Epithelial cell of proximal tubule (primary cell): Measurements from ENCODE around the gene RCSD1. TPM values are rescaled to one million over a fixed set of nuclear protein-coding genes. Genes with fewer than 3 reads are reported as not detected.

Source experiments
- DNase-seq: peaks from one replicate; pipeline ENCODE4 v3.0.0-alpha.2; 2011; ENCODE audit warnings: low read depth
- H3K4me3 ChIP-seq: 2 replicates; pipeline ENCODE4 v1.5.1; 2011; ENCODE audit warnings: low read depth, mild to moderate bottlenecking, low read length
- total RNA-seq: library from RNA; depleted of rRNA; stranded (reverse); fragments of >200 nt; gene quantifications from 2 replicates; pipeline ENCODE4 v1.2.3, GENCODE V29; 2015
- TF ChIP-seq, protein P1 (sequence below): conservative IDR thresholded peaks from 2 replicates; pipeline ENCODE4 v1.5.1; 2012; ENCODE audit warnings: low read depth, mild to moderate bottlenecking, low read length

The RCSD1 gene
- total RNA-seq, 1 donor from 2014 or later = not detected

DNA sequence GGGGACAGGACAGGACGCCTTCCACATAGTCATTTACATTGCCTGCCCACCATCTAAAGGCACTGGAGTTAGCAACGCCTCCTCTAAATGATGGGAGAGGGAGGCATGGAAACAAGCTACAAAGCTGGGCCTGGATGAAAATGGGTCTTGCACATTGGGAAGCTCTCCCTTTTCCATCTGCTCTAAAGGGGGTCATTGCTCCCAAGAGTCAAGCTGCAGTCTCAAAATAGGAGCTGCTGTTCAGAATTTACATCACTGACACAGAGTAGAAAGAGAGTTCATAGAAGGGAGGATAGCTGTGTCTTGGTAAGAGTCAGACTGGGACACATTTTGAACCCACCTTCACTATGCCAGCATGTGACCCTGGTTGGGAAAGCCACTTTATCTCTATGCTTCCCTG is 26.6 kb downstream of the RCSD1 start:
- no peak overlapping the region for H3K4me3 ChIP-seq
- TF ChIP-seq, protein P1, sequence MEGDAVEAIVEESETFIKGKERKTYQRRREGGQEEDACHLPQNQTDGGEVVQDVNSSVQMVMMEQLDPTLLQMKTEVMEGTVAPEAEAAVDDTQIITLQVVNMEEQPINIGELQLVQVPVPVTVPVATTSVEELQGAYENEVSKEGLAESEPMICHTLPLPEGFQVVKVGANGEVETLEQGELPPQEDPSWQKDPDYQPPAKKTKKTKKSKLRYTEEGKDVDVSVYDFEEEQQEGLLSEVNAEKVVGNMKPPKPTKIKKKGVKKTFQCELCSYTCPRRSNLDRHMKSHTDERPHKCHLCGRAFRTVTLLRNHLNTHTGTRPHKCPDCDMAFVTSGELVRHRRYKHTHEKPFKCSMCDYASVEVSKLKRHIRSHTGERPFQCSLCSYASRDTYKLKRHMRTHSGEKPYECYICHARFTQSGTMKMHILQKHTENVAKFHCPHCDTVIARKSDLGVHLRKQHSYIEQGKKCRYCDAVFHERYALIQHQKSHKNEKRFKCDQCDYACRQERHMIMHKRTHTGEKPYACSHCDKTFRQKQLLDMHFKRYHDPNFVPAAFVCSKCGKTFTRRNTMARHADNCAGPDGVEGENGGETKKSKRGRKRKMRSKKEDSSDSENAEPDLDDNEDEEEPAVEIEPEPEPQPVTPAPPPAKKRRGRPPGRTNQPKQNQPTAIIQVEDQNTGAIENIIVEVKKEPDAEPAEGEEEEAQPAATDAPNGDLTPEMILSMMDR = no peak
- no peak for DNase-seq

DNA sequence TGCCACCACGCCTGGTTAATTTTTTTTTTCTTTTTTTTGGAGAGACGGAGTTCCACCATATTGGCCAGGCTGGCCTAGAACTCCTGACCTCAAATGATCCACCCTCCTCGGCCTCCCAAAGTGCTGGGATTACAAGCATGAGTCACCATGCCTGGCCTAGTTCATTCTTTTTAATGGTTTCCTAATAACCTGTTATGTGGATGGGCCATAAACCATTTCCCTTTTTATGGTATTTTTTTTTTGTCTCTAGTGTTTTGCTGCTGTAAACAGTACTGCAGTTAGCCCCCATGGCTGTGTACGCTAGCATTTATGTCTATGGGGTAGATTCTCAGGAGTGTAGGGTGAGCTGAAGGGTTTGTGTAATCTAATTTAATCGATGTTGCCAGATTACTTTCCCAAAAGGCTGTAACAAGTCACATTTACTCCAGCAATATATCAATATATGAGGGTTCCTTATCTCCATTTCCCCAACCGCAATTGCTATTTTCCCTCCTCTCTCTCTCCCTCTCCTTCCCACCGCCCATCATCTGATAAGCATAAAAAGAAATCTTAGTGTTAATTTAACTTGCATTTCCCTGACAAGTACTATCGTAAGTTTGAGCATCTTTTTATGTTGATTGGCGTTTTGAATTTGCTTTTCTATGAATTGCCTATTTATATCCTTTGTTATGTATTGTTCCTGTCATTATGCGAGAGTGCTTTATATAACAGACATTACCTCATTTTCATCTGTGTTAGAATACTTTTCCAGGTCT is 28.7 kb downstream of the RCSD1 start:
- TF ChIP-seq, protein P1 = no peak
- H3K4me3 ChIP-seq = no peak overlapping the region
- no peak for DNase-seq

DNA sequence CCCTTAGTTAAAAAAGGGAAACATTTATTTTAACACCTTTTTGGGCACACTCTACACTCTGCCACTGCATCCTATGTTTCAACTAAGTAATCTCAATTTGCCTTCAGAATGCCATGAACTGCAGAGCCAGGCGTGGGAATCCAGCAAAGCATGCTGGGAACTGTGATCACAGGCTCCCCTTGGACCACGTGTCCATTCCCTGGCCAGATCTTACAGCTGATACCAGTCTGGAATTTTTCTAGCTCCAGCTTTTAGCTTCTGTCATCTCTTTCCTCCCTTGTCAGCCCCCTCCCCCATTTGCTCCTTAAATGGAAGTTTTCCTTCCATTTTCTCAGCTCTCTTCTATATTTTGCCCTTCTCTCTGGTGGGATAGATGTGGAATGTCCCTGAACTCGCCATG is 29.4 kb downstream of the RCSD1 start:
- DNase-seq = no peak
- no peak overlapping the region for H3K4me3 ChIP-seq
- TF ChIP-seq, protein P1 = no peak

DNA sequence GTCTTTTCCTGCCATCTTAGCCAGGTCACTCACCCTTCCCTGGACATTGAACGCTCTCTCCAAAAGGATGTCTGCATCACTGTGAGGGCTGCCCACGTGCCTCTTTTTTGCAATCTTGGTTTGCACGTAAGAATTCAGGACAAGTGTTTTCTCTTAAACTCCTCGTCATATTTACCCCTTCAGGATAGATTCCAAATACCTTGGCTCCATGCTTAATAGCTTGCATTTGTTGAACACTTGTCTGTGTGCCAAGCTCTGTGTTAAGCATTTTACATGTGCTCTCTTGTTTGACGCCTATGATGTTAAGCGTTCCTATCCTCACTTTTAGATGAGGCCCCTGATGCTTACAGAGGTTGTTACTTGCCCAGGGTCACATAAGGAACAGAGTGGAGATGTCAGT is 29.8 kb downstream of the RCSD1 start:
- TF ChIP-seq, protein P1 = no peak
- H3K4me3 ChIP-seq = no peak overlapping the region
- no peak for DNase-seq

DNA sequence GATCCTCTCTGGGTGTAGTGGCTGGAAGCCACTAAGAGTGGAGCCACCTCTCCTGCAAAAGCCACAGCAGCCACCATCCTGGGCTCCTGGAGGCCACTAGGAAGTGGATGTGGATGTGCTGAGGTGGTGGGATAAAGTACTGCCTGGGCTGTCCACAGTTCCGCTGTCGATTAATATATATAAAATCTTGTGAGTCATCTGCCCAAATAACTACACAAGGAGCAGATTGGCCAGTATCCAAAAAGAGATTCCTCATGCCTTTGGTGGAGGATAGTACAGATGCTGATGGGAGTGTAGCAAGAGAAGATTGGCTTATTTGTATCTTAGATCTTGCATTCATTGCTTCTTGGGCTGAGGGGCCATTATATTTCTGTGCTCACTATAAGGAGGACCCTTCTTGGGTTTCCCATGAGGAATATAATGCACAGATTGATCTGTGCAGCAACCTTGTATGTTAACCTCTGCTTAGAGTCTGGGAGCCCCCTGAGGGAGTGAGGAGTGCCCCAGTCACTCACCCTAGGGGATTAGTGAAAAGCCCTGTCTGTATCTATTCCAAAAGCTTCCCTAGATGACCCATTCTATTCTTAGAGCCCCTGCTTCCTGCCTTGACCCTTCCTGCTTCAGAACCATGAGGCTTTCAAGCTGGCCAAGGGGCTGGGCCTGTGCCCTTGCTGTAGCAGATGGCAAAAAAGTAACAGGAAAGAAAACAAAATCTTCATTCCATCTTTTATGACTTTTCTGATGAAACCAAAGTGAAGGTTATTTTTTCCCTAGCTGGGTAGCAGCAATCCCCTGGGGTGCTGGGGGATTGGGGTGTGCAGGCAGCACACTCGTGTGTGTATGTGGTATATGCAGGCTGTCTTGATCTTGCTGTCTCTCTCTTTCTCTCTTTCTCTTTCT is 31.7 kb downstream of the RCSD1 start:
- TF ChIP-seq, protein P1 = no peak
- no peak overlapping the region for H3K4me3 ChIP-seq
- DNase-seq = no peak

DNA sequence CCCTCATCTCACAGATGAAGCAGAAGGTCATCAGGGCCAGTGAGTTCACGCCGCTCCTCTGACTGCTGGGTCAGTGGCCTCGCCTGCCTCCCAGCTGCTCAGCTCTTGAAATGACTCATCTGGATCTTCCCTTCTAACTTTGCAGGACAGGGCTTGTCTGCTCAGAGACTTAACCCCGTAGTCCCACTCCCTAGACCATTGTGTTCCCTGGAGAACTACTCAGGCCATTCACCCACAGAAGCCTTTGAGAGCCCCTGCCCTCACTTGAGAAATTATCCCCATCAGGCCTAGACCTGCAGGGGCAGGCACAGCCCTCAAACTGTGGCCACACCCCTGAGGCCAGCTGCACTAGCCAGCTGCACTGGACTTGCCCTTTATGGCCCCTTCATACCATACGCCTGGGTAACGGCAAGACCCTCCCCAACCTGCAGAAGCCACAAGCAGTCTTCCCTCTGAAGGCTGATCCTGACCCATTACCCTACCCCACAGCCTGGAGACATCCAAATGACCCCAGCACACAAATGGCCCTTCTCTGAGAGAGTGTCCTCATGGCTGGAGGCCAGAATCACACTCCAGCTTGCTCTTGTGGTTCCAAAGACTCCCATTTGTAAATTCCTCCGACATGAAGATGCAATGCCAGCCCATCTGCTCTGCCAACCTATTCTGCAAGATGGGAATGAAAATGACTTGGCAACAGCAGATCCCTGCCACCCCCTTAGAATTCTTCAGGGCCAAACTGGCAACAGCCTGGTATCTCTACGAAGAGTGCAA is 33.2 kb downstream of the RCSD1 start:
- TF ChIP-seq, protein P1 = no peak
- H3K4me3 ChIP-seq = no peak overlapping the region
- DNase-seq = peak; percentile 9
